ENCODE data around the gene EIF3K. TPM values are rescaled to one million over a fixed set of nuclear protein-coding genes. Genes with fewer than 3 reads are reported as not detected.

The EIF3K gene
- total and polyA plus RNA-seq, 2 of the 13 experiments (the other 11 are each of a cell fraction or from before 2014, with no cell fraction given): 179 to 258 TPM

GRCh38 chr19:38658462-38659306 lies 39.7 kb downstream of the EIF3K start (continued):
- peak; percentile 83 for TF ChIP-seq SKI (IDR thresholded peaks at IDR 0.05; ENCODE audit: partially characterized antibody)
- peak; percentile 76 for TF ChIP-seq TEAD3 (CRISPR knock-in tag; optimal IDR thresholded peaks at IDR 0.05; ENCODE audit: borderline replicate concordance)
- TF ChIP-seq BCL6 (CRISPR knock-in tag; IDR thresholded peaks at IDR 0.05): peak; percentile 96
- no peak for TF ChIP-seq ZNF737 (CRISPR knock-in tag; IDR thresholded peaks at IDR 0.05; ENCODE audit: borderline replicate concordance)
- peak; percentile 94 for TF ChIP-seq ZNF362 (CRISPR knock-in tag; IDR thresholded peaks at IDR 0.05; ENCODE audit: borderline replicate concordance)
- TF ChIP-seq CENPT (CRISPR knock-in tag; IDR thresholded peaks at IDR 0.05; ENCODE audit: low read depth): no peak
- 0 out of 2 replicates have a peak, but pooled peaks have one; percentile 68 for TF ChIP-seq DNMT3B (CRISPR knock-in tag; conservative IDR thresholded peaks at IDR 0.05)
- TF ChIP-seq ZNF232 (CRISPR knock-in tag; IDR thresholded peaks at IDR 0.05; ENCODE audit: borderline replicate concordance): no peak
- TF ChIP-seq ZSCAN29 (CRISPR knock-in tag; conservative IDR thresholded peaks at IDR 0.05): 0 out of 2 replicates have a peak, but pooled peaks have one; percentile 43
- no peak for TF ChIP-seq MAFG (CRISPR knock-in tag; IDR thresholded peaks at IDR 0.05)
- TF ChIP-seq DRAP1 (CRISPR knock-in tag; IDR thresholded peaks at IDR 0.05): peak; percentile 40; the same call in 1 of the 2 replicates
- TF ChIP-seq POGZ (CRISPR knock-in tag; IDR thresholded peaks at IDR 0.05): peak; percentile 34; the same call in 1 of the 2 replicates
- 0 out of 2 replicates have a peak, but pooled peaks have one; percentile 50 for TF ChIP-seq ZNF580 (CRISPR knock-in tag; IDR thresholded peaks at IDR 0.05; ENCODE audit: borderline replicate concordance, low read depth)
- no peak for TF ChIP-seq ZBED4 (CRISPR knock-in tag; IDR thresholded peaks at IDR 0.05; ENCODE audit: borderline replicate concordance)
- no peak for TF ChIP-seq ZNF768 (CRISPR knock-in tag; IDR thresholded peaks at IDR 0.05)
- TF ChIP-seq FOXA3 (CRISPR knock-in tag; IDR thresholded peaks at IDR 0.05): peak; percentile 83
- TF ChIP-seq ZNF781 (CRISPR knock-in tag; IDR thresholded peaks at IDR 0.05; ENCODE audit: borderline replicate concordance, not compliant biosample characterization): no peak
- TF ChIP-seq NFYB (CRISPR knock-in tag; IDR thresholded peaks at IDR 0.05): peak; percentile 62
- no peak for TF ChIP-seq SYNCRIP (IDR thresholded peaks at IDR 0.05; ENCODE audit: insufficient read depth, low read depth, low read length)
- TF ChIP-seq LCORL (IDR thresholded peaks at IDR 0.05): no peak
- TF ChIP-seq LCORL (CRISPR knock-in tag; IDR thresholded peaks at IDR 0.05): peak; percentile 51; the same call in 1 of the 2 replicates
- peak; percentile 27; the same call in 1 of the 2 replicates for TF ChIP-seq THAP11 (CRISPR knock-in tag; IDR thresholded peaks at IDR 0.05)
- TF ChIP-seq ZBTB44 (CRISPR knock-in tag; IDR thresholded peaks at IDR 0.05): 0 out of 2 replicates have a peak, but pooled peaks have one; percentile 16

All from HepG2 (cell line).